Measurements from ENCODE around the gene GPR12.
"Not testable (repeated sequence)": the region's sequence is repeated elsewhere in the genome, so short reads cannot be mapped to it uniquely, and the experiment has no call there.

The GPR12 gene

DNA sequence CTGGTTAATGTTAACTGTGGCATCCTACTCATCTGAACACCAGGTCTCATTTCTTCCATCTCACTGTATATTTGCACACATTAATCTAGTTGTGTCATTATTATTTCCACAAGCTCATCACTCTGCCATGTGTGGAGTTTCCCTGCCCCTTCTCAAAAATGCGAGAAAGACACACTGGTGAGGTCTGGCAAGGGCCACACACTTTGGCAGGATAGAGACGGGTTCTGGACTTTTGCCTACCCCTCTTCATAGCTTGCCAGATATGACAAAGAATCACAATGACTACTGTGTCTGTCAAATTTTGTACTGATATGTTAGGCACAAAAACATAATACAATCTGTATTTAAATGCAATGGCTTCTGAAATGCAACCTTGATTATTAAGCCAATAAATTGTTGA lies 12.9 kb downstream of the GPR12 start:
- no peak for DNase-seq

DNA sequence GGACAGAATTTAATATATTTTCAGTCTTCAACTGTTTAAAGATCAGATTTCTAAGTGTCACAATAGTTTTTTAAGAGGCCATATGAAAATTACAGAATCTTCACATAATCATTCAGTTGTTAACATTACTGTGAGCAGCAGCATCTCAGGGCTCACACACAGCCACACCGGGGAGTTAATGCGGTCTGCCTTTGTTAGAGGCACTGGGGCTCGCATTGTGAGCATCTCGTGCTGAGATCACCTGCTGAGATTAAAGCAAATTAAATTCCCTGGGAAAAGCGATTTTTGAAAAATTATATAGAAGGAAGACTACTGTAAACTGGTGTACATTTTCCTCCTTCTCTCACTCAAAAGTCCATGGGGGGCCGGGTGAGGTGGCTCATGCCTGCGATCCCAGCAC lies 16.6 kb downstream of the GPR12 start:
- DNase-seq: no peak

DNA sequence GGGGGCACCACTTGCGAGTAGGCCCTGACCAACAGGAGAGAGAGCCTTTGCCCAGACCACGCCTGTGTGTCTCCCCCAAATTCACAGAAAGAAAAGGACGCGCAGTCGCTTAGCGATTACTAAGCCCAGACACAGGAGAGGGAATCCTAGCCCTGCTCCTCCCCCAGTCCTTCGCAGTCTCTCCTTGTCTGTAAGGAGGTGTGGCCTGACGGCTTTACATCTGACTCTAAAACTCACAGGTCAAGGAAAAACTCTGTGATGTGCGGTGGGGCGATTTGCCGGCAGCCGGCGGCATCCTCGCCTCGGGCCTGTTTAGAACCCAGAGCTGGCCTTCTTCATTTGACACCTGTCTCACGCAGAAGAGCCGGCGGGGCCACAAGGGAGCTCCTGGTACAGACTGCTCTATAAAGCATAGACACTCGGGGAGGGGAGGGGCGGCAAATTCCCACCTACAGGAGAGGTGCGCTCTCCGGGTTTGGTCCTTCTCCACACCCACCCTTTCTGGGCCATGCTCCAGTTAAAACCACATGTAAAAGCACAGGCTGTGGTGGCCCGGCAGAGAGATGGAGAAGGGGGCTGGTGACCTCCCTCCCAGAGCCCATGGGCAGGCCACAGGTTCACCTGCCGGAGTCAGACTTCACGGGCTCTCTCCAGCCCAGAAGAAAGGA lies 17.8 kb downstream of the GPR12 start:
- DNase-seq: no peak

DNA sequence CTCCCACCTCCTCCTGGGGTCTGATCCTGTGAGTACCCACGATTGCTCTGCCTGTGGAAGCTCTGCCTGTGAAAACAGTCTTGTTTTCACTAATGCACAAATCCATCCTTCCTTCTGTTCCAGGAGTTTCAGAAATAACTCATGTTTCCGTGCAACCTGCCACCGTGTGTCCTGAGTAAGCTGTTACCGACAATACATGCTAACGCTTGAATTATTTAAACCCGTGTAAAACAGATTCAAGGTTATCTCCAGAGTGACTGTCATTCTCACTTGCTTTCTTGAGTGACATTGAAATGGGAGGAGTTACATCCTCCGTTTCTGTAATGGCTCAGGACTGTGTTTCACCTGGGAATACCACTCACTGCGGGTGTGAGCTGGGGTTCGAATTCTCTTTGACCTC lies 24.9 kb downstream of the GPR12 start:
- no peak for DNase-seq

DNA sequence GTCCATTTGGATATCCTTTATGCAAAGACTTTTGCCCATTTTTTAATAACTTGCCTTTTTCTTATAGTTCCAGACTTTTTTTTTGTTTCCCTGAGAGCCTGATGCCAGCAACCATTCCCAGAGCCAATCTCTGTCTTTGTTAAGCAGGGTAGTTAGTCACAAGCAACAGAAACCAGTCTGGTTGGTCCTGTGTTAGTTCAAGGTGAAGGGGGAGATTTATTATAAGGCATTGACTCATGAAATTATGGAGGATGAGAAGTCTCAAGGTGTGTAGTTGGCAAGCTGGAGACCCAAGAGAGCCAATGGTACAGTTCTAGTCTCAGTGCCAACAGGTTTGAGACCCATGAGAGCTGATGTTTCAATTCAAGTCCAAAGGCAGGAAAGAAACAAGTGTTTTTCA lies 33.0 kb downstream of the GPR12 start:
- DNase-seq: no peak

DNA sequence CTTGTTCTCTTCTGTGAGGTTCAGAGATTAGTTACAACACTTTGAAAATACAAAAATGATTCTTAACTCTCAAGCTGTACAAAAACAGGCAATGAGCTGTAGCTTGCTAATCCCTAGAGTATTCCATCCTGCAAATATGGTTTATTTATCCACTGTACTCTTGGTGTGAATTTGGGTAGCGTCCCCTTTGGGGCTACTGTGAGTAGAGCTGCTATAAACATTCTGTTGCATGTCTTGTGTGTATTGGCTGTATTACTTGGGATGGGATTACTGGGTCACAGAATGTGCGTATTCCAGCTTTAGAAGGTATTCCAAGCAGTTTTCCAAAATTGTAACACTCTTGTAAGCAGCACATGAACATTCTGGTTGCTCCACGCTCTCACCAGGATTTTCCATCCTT lies 33.5 kb downstream of the GPR12 start:
- DNase-seq: no peak

DNA sequence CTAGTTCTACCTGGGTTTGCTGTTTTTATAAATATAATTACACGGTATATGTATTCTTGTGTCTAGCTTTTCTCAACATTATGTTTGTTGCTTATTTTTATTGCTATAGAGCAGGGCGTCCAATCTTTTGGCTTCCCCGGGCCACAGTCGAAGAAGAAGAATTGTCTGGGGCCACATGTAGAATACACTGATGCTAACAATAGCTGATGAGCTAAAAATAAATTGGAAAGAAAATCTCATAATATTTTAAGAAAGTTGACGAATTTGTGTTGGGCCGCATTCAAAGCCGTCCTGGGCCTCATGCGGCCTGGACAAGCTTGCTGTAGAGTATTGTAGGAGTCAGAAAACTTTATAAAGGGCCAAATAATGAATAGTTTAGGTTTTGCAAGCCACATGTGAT lies 33.9 kb downstream of the GPR12 start:
- DNase-seq: no peak

DNA sequence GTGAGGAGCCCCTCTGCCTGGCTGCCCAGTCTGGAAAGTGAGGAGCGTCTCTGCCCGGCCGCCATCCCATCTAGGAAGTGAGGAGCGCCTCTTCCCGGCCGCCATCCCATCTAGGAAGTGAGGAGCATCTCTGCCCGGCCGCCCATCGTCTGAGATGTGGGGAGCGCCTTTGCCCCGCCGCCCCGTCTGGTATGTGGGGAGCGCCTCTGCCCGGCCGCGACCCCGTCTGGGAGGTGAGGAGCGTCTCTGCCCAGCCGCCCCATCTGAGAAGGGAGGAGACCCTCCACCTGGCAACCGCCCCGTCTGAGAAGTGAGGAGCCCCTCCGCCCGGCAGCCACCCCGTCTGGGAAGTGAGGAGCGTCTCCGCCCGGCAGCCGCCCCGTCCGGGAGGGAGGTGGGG lies 37.0 kb downstream of the GPR12 start:
- not testable (repeated sequence) for DNase-seq

DNA sequence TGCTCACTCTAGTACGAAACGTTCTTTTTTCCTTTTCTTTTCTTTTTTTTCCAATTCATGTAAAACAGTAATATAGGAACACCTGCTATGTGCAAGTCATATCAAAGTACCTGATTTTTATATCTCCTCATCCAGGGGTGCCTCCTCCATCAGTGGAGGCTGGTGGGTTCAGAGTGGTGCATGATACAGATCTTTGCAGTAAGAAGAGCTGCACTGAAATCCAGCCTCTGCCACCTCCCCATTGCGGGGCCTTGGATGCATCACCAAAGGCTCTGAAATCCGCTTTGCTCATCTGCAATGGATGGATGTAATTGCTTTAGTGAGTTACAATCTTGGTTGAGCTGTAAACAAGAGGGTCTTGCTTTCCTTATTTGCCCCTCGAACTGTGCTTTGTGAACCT lies 38.3 kb downstream of the GPR12 start:
- no peak for DNase-seq

DNA sequence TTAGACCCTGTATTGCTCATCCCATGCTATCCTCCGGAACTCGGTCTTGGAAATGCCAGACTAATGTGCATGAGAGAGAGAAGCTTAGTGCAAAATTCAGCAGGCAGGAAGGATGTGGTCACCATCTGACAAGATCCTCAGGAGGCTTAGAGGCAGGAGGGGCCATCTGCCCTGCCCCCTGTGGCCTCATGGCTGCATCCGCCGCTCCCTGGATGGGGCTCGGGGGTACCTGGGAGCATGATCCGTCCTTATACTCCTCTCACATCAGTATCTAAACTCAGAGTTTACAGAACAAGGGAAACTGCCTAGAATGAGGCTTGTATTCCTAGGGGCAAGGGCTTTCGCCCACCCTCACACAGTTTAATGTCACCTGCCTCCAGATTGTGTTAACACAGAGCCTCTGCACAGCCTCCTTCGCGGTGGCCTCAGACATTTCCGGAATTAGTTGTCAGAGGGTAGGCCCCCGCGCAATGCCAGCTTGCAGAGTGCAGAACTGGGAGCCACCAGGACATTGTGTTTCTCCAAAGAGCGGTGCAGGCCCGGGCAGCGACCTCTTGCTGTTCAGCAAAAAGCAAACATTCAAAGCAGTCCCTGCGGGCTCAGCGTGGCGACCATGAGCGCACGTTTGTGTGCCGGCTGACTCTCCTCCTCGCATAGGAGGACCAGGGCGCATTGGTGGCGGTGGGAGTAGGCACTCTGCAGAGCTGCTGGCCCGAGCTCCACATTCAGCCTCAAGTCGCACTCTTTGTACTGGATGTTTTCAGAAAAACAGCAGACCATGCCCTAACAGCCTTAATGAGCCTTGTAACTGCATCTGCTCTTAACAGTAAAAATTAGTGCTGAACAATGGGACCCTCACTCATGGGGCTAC lies 39.1 kb downstream of the GPR12 start:
- DNase-seq: no peak

DNA sequence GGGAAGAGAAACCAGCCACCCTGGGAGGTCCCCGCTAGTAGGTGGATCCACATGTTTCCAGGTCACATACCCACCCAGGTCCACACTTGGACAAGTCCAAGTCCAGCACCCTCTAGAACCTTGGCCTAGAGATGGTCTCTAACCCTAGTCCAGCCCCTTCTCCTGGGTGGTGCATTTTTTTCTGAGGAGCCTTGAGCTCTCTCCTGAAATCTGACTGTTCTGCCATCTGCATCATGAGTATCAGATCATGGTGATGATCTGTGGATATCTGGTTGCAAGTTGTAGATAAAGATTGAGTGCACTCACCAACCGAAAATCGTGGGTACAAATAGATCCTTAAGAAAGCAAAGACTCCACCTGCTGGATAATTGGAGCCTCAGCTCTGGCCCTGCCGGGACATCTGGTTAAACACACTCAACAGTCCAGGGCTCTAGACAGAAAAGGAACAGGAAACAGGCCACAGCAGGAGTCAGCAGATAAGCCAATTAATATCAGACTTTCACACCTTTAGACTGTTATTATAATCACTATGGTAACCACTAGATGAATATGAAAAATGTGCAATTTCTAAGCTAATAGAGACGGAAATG lies 41.1 kb downstream of the GPR12 start:
- no peak for DNase-seq

DNA sequence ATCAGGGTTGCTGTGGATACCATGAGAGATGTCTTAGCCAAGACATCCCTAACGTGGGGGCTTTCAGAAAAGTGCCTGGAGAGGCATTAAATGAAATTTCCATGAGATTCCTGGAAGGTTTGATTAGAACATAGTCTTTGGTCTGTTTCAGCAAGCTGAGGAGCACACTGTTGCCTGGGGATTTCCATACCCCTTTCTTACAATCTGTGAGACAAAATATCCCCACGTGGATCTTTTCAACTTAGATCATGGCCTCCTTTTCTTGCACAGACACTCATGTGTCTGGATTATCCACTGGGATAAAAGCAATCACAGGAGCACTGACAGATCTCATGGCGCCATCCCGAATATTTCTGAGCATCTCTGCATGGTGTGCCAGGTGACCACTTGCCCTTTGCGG lies 41.7 kb downstream of the GPR12 start:
- DNase-seq: no peak

DNA sequence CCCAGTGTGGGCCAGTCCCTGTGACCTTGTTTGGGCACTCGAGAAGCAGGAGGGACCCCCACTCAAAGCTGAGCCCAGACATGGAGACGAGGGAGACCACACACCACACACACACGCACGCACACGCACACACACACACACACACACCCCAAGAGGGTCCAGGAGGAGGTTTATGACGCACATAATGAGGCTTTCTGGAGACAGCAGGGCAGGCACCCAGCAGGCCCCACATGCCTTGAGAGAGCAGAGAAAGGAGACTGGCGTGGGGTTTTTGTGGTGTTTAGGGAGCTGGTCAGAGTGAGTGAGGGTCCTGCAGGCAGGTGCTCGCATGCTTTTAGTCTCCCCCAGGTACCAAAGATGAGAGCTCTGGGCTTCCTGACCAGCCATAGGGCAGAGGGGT lies 42.4 kb downstream of the GPR12 start:
- no peak for DNase-seq

DNA sequence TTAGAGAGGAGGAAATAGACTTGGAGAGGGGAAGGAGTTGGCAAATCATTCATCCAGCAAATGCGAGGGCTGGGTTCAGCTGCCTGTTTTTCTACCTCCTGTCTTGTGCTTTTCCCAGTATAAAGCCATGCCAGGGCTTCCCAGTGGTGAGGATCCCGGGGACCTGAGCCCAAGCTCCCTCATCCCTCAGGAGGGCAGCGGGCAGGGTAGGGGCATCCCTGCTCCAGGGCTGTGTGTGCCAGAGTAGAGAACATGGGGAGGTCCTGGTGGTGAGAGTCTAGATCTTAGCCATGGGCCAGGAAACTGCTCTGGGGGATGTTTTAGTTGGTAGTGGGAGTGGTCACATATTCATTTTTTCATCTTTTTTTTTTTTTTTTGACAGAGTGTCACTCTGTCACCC lies 43.6 kb downstream of the GPR12 start:
- DNase-seq: no peak

DNA sequence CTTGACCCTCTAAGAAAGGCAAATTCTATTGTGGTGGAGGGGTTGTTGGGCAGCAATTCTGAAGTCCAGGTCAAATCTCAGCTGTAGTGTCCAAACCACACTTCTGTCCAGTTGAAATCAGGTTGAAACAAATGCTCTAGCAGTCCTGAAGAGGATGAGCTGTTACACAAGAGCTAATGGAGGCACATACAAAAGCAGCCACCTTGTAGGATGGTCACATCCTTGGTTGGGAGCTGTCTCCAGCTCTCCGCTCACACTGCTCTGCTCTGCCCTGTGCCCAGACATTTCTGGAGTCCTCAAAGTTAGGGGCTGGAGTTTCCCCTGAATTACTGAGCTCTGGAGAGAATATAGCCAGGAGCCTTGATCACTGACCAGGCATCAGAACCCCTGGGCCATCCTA lies 47.2 kb downstream of the GPR12 start:
- no peak for DNase-seq

DNA sequence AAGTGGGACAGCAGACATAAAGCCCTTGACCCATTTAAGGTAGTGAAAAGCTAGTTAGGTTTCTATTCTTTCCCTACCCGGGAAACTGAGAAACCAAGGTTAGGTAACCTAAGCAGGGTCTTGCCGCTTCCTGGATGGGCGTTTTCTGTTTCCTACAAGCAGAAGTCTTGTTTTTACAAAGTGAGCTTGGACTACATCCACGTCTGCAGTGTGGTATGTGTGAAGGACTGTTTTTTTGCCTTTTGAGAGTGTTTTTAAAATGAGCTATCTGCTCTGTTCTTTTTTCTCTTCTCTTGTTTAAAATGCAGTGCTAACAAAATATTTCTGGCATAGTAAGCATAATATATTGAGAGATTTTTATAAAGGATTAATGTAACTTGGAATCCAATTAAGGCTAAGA lies 49.4 kb downstream of the GPR12 start:
- DNase-seq: no peak

DNA sequence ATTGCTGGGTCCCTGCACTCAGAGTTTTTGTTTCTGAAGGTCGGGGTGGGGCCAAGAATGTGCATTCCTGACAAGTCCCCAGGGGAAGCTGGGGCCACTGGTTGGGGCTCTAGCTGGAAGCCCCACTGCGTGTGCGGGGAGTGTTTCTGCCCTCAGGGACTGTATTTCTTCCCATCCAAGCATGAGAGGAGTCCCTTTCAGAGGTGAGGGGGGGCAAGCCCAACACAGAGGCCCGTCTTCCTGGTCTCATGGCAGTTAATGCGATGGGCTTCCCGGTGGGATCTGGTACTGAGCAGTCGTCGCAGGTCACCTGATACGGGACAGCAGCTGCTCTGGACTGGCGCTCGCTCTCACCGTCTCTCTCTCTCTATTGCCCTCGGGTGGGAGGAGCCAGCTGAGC lies 50.4 kb downstream of the GPR12 start:
- no peak for DNase-seq

DNA sequence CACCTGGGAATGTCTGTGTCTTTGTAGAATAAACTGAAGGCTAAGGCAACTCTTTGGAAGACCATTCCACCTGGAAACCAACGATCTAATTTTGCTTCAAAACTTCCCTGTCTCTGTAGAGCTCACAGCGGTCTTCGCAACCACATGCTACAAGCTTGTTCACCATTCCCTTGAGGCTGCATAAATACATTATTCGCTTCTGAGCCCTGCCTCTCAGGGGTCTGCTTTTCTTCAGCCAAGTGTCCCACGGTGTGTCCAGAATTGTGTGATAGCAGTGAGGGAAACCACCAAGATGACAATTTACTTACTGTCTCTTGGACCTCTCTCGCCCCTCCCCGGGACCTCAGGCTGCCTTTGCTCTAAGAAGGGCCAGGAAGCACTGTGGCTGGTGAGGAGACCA lies 51.1 kb downstream of the GPR12 start:
- DNase-seq: no peak

DNA sequence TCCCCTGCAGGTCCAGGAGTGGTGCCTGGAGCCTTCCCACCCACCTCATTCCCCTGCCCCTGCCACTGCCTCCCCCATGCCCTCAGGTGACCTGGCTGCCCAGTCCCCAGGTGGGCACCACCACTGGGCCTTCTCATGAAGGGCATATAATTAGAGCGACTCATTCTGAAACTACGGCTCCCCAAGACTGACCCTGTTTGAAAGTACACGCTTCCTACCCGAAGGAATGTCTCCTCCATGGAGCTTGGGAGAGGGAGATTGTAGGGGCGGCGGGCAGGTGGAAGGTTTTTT lies 52.6 kb downstream of the GPR12 start:
- DNase-seq: no peak

DNA sequence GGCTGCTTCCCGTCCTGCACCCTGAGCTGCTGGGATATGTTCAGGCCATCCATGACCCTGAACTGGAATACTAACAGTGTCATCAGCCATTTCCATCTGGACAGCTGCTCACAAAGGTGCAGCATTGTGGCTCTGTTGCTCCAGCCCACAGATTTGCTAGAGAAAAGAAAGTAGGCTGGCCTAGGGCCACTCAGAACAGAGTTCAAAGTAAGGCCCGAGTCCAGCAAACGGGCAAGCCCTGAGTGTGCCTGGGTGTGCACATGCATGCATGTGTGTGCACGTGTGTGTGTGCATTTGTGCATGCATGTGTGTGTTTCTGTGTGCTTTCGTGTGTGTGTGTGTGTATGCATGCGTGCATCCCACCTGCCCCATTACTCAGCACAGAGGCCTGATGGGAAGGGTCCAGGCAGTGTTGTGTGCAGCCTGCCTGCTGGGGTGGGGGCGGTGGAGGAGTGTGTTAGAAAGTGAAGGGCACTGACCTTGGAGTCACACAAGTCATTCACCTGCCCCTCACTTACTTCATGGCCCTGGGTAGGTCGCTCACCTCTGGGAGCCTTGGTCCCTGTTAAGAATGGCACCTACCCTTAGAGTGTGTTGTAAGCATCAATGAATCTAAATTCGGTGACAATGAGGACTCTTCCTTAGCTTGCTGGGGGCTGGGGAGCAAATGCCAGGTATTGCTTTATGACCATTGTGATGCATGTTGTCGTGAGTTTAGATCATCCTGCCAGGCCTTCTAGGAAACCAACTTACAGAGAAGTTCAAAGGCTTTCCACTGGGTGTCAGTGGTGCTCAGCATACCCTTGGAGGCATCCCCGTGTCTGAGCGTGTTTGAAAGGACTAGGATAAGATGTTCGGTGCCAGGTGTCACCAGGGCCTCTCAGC lies 53.2 kb downstream of the GPR12 start:
- DNase-seq: peak; percentile 26

DNA sequence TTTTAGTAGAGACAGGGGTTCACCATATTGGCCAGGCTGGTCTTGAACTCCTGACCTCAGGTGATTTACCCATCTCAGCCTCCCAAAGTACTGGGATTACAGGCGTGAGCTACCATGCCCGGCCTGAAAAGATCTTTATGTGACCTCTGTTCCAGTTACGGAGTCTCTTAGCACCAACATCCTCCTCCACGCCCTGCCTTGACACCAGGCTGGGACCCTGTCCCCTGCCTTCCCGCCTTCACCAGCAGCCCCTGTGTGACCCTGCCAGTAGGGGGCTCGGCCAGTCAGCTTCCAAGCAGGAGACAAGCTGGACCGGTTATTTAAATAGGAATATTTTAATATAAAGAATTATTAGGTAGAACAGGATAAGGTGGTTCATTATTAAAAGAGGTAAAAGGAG lies 54.2 kb downstream of the GPR12 start:
- DNase-seq: no peak

DNA sequence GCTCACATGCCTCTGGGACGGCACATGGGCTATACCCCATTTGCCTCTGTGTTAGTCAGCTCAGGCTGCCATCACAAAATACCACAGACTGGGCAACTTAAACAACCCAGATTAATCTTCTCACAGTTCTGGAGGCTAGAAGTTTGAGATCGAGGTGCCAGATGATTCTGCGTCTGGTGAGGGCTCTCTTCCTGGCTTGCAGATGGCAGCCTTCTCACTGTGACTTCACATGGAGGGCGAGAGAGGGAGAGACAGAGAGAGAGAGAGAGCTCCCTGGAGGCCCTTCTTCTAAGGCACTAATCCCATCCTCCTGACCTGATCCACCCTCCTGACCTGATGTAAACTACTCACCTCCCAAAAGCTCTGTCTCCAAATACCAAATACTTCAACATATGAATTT lies 55.0 kb downstream of the GPR12 start:
- DNase-seq: no peak

Measured in fibroblast of skin of abdomen (primary cell).